ENCODE measurements around the gene GRID1.

GRID1 gene

GRCh38 chr10:86162696-86163400 lies 203.7 kb downstream of the GRID1 start:
- Mint-ChIP-seq H3K9me3 (no peaks in the 10 kb centered on the region), H3K36me3 (ENCODE audit: low read depth) (no peaks in the 10 kb centered on the region), H3K27me3 (ENCODE audit: low read depth) (no peaks in the 10 kb centered on the region)

GRCh38 chr10:86162036-86162435 lies 204.6 kb downstream of the GRID1 start:
- no peak for TF ChIP-seq CTCF (IDR thresholded peaks at IDR 0.05; ENCODE audit: unreplicated experiment in 3 of 3)
- no peaks in the 10 kb centered on the region for H3K36me3 Mint-ChIP-seq (ENCODE audit: low read depth)
- no peaks in the 10 kb centered on the region for H3K9me3 Mint-ChIP-seq
- no peaks in the 10 kb centered on the region for H3K27me3 Mint-ChIP-seq (ENCODE audit: low read depth)
- H3K27ac Mint-ChIP-seq = no peak overlapping the region
- H3K4me1 Mint-ChIP-seq = no peaks in the 10 kb centered on the region
- H3K4me3 Mint-ChIP-seq = no peak overlapping the region

More at GRCh38 chr10:86162696-86163400, 203.7 kb downstream of the GRID1 start:
- no peaks in the 10 kb centered on the region for H3K4me1 Mint-ChIP-seq
- no peak overlapping the region for H3K27ac Mint-ChIP-seq
- H3K4me3 Mint-ChIP-seq = no peak overlapping the region
- TF ChIP-seq CTCF (IDR thresholded peaks at IDR 0.05; ENCODE audit: unreplicated experiment in 3 of 3) = no peak

GRCh38 chr10:86160890-86161585 lies 205.6 kb downstream of the GRID1 start:
- Mint-ChIP-seq H3K4me1 (no peaks in the 10 kb centered on the region), H3K27ac (no peak overlapping the region), H3K9me3 (no peaks in the 10 kb centered on the region), H3K36me3 (ENCODE audit: low read depth) (no peaks in the 10 kb centered on the region), H3K27me3 (ENCODE audit: low read depth) (no peaks in the 10 kb centered on the region), H3K4me3 (no peak overlapping the region)
- no peak for TF ChIP-seq CTCF (IDR thresholded peaks at IDR 0.05; ENCODE audit: unreplicated experiment in 3 of 3)

- no peak for TF ChIP-seq CTCF (IDR thresholded peaks at IDR 0.05; ENCODE audit: unreplicated experiment in 3 of 3)
- Mint-ChIP-seq H3K27me3 (ENCODE audit: low read depth) (no peaks in the 10 kb centered on the region), H3K4me1 (no peaks in the 10 kb centered on the region), H3K27ac (no peak overlapping the region), H3K4me3 (no peak overlapping the region), H3K9me3 (no peaks in the 10 kb centered on the region), H3K36me3 (ENCODE audit: low read depth) (no peaks in the 10 kb centered on the region)
Observed at GRCh38 chr10:86159797-86160196, 206.8 kb downstream of the GRID1 start.

- Mint-ChIP-seq H3K4me1 (no peaks in the 10 kb centered on the region), H3K4me3 (no peak overlapping the region), H3K36me3 (ENCODE audit: low read depth) (no peaks in the 10 kb centered on the region), H3K27ac (no peak overlapping the region), H3K9me3 (no peaks in the 10 kb centered on the region), H3K27me3 (ENCODE audit: low read depth) (peaks cover 15% of the 10 kb centered on the region)
- no peak for TF ChIP-seq CTCF (IDR thresholded peaks at IDR 0.05; ENCODE audit: unreplicated experiment in 3 of 3)
Observed at GRCh38 chr10:86155054-86155921, 211.3 kb downstream of the GRID1 start.

Measured in nephron (organoid).